GM21360 (cell line): ENCODE data around the gene ADRA1B.

Source experiments
- ATAC-seq: cut with Tn5 transposase; IDR thresholded peaks from one replicate; pipeline ENCODE4 v1.9.1; 2021; ENCODE audit warnings: mild to moderate bottlenecking, moderate library complexity; ENCODE audit not compliant: unreplicated experiment

ADRA1B gene

GRCh38 chr5:159923008-159923407, 6.7 kb downstream of the ADRA1B start:
- ATAC-seq: no peak

- ATAC-seq: no peak
Observed at GRCh38 chr5:159928122-159928909, 12.0 kb downstream of the ADRA1B start.

GRCh38 chr5:159929176-159929575, 12.9 kb downstream of the ADRA1B start:
- no peak for ATAC-seq

GRCh38 chr5:159933531-159934485, 17.5 kb downstream of the ADRA1B start:
- no peak for ATAC-seq

- no peak for ATAC-seq
Observed at GRCh38 chr5:159935946-159936345, 19.7 kb downstream of the ADRA1B start.

- no peak for ATAC-seq
Observed at GRCh38 chr5:159936686-159937329, 20.5 kb downstream of the ADRA1B start.

- no peak for ATAC-seq
Observed at GRCh38 chr5:159937580-159937979, 21.3 kb downstream of the ADRA1B start.

GRCh38 chr5:159943326-159943725, 27.0 kb downstream of the ADRA1B start:
- no peak for ATAC-seq

- no peak for ATAC-seq
Observed at GRCh38 chr5:159944056-159944600, 27.8 kb downstream of the ADRA1B start.

GRCh38 chr5:159945359-159945758, 29.1 kb downstream of the ADRA1B start:
- no peak for ATAC-seq

GRCh38 chr5:159947708-159948358, 31.6 kb downstream of the ADRA1B start:
- ATAC-seq: no peak

GRCh38 chr5:159951387-159951786, 35.1 kb downstream of the ADRA1B start:
- no peak for ATAC-seq

- no peak for ATAC-seq
Observed at GRCh38 chr5:159951834-159952233, 35.6 kb downstream of the ADRA1B start.

- no peak for ATAC-seq
Observed at GRCh38 chr5:159953609-159954008, 37.3 kb downstream of the ADRA1B start.

- ATAC-seq: no peak
Observed at GRCh38 chr5:159955056-159955624, 38.9 kb downstream of the ADRA1B start.

- ATAC-seq: no peak
Observed at GRCh38 chr5:159956074-159956473, 39.8 kb downstream of the ADRA1B start.

- ATAC-seq: no peak
Observed at GRCh38 chr5:159961176-159962160, 45.2 kb downstream of the ADRA1B start.

- no peak for ATAC-seq
Observed at GRCh38 chr5:159962214-159962613, 45.9 kb downstream of the ADRA1B start.

GRCh38 chr5:159963935-159964334, 47.7 kb downstream of the ADRA1B start:
- no peak for ATAC-seq
